Ovary (tissue), 9 donors: Measurements from ENCODE around the gene IL17B. TPM values are rescaled to one million over a fixed set of nuclear protein-coding genes. Genes with fewer than 3 reads are reported as not detected.

Experiments used
- DNase-seq, 5 donors: peaks; one replicate each; pipeline ENCODE4 v3.0.0-alpha.2; 2019 to 2020
- H3K27ac ChIP-seq, 2 donors: fragments of 200-600 bp; one replicate each; pipeline versions ENCODE4 v1.5.1 to v1.8.0; 2019 to 2022
- H3K27me3 ChIP-seq: fragments of 200-600 bp; one replicate; pipeline ENCODE4 v1.8.0; 2022
- H3K36me3 ChIP-seq: fragments of 200-600 bp; sonication (generic); one replicate; pipeline ENCODE4 v1.5.1; 2019
- H3K4me1 ChIP-seq: one replicate; pipeline ENCODE4 v1.8.1; 2013; ENCODE audit warnings: mild to moderate bottlenecking, moderate library complexity; ENCODE audit not compliant: insufficient read depth
- H3K4me3 ChIP-seq: fragments of 200-600 bp; sonication (generic); one replicate; pipeline ENCODE4 v1.5.1; 2017
- H3K9me3 ChIP-seq, 2 donors: fragments of 200-600 bp in 1 of 2; sonication (generic) in 1 of 2; one replicate each; pipeline versions ENCODE4 v1.5.1 to v1.8.1; 2013 to 2019; ENCODE audit warnings: mild to moderate bottlenecking in 1 of 2, moderate library complexity in 1 of 2
- CTCF ChIP-seq, 3 donors: fragments of 450-650 bp in 2 of 3; fragments of 200-600 bp in 1 of 3; IDR thresholded peaks; one replicate each; pipeline versions ENCODE4 v1.5.1 to v1.8.0; 2016 to 2022; ENCODE audit warnings: antibody characterized with exemption in 3 of 3, mild to moderate bottlenecking in 1 of 3
- EP300 ChIP-seq: sonication (generic); formaldehyde crosslinking; IDR thresholded peaks from one replicate; pipeline ENCODE4 v1.6.1; 2017; ENCODE audit warnings: antibody characterized with exemption
- POLR2A ChIP-seq: fragments of 450-650 bp; IDR thresholded peaks from one replicate; pipeline ENCODE4 v1.6.1; 2017; ENCODE audit warnings: antibody characterized with exemption, mild to moderate bottlenecking, moderate library complexity
- WGBS, 3 donors: extraction: QIAGEN DNeasy Blood & Tissue Kit in 1 of 3; methylation state at CpG; one replicate each; pipeline versions ENCODE4 v1.1.5 to v1.1.7; 2013 to 2017; 5-methylcytosine and 5-hydroxymethylcytosine counted together
- intact Hi-C, 4 donors: fragments of 100-400 bp; cut with DNase I; formaldehyde crosslinking; loops; one replicate each; pipeline versions ENCODE4 v1.11.0 to v1.15.1; 2022 to 2023
- polyA plus RNA-seq, 2 donors: library from polyadenylated mRNA; stranded (reverse); fragments of 200-250 nt in 1 of 2; fragments of 350-450 nt in 1 of 2; fragmentation: Illumina TruSeq in 1 of 2; extraction: RNeasy Lipid Tissue Mini Kit (QIAGEN cat#74804) in 1 of 2; gene quantifications; one replicate each; pipeline ENCODE4 v1.2.3, GENCODE V29; 2013 to 2014
- total RNA-seq, 7 donors: library from RNA; depleted of rRNA in 2 of 7; stranded (reverse); fragments of >200 nt in 2 of 7; fragmentation: NEBNext Ultra II Directional in 3 of 7; extraction: Animal tissue kit (Norgen Biotek cat#: 25700) in 3 of 7; gene quantifications; one replicate each; pipeline versions ENCODE4 v1.1.0 to v1.2.4, GENCODE V29; 2016 to 2023
- donor health status: DM: no; HTN: no; CAD: no; lungs with moderate emphysema.
- donor health status: DM: no; HTN: no; CAD: no.
- donor health status: Bipolar disorder and iron deficiency.
- donor health status: DM: yes; HTN: yes; CAD: no.
- donor health status: DM: no; HTN: no; CAD: no.
- donor health status: DM: yes; HTN: yes; CAD: no.

Gene IL17B
- total and polyA plus RNA-seq, 9 donors: 0.47 to 1.7 (median 0.54) TPM; not detected in 6

DNA sequence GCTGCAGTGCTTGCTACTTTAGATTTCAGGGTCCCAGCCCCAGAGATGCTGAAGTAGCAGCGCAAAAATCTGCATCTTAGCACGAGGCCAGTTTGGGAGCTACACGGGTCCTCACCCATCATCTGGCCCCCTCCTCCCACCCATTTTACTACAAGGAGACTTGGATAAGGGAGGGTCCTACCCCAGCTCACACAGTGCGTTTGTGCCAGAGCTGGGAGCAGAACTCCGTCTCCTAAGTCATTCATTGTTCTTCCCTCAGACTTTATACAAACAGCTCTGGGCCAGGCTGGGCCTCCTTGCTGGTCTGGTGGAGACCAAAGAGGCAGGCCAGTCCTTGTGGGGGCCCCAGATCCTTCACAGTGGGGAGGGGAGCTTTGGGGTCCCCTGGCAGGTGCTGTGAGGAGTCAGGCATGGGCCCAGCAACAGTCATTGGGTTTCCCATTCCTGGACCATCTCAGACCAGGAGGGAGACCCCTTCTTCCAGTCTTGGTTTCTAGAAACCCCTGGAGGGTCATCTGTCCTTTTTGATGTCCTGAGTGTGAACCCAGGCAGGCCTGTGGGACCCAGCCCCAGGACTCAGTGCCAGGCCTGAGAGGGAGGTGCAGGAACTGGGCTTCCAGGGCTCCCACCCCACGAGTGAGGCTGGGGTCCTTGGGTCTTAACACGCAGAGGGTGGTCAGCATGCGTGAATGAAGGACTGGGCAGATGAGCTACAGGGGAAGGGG, 2.3 kb upstream of the IL17B start:
- Histone ChIP-seq H3K4me3 (no peak overlapping the region), H3K4me1 (peaks cover 46% of the 10 kb centered on the region), H3K36me3 (no peaks in the 10 kb centered on the region), H3K27ac (peak overlapping the region in 1 of 2 donors; percentile 13), H3K27me3 (no peaks in the 10 kb centered on the region), H3K9me3 (no peaks in the 10 kb centered on the region)
- intact Hi-C loops: loop anchor here in 2 of 4 donors (5.0 kb wide), 3 partner anchors 41 to 171 kb away; partner anchors contain the start of gene CSNK1A1 (in 1 of the 2)
- WGBS, 3 donors: 32 to 49% (median 43%) methylated on average over 8 of the region's 8 CpGs
- TF ChIP-seq CTCF (IDR thresholded peaks at IDR 0.05): no peak
- no peak for TF ChIP-seq EP300
- no peak for TF ChIP-seq POLR2A
- no peak for DNase-seq

- intact Hi-C loops: loop anchor here in 2 of 4 donors (5.0 kb wide), 3 partner anchors 42 to 172 kb away; partner anchors contain the start of gene CSNK1A1 (in 1 of the 2)
- H3K36me3 ChIP-seq: no peaks in the 10 kb centered on the region
- TF ChIP-seq EP300: peak; percentile 54
- no peak for TF ChIP-seq CTCF (IDR thresholded peaks at IDR 0.05)
- no peak for TF ChIP-seq POLR2A
- no peak overlapping the region for H3K4me3 ChIP-seq
- peak overlapping the region; percentile 18 to 34 for H3K27ac ChIP-seq
- no peaks in the 10 kb centered on the region for H3K27me3 ChIP-seq
- H3K9me3 ChIP-seq: no peaks in the 10 kb centered on the region
- whole genome bisulfite sequencing, 3 donors: 31 to 53% (median 35%) methylated on average over 16 of the region's 16 CpGs
- DNase-seq: peak; percentile 27 to 68 (median 57)
- H3K4me1 ChIP-seq: peaks cover 38% of the 10 kb centered on the region
Observed at GRCh38 chr5:149380466-149381121, 1.5 kb upstream of the IL17B start.

- Histone ChIP-seq H3K9me3 (no peaks in the 10 kb centered on the region), H3K4me3 (no peak overlapping the region), H3K27me3 (no peaks in the 10 kb centered on the region), H3K4me1 (peaks cover 34% of the 10 kb centered on the region), H3K36me3 (no peaks in the 10 kb centered on the region), H3K27ac (peak overlapping the region; percentile 34 to 55)
- intact Hi-C loops: loop anchor here in 2 of 4 donors (5.0 kb wide), 3 partner anchors 42 to 172 kb away; partner anchors contain the start of gene CSNK1A1 (in 1 of the 2)
- TF ChIP-seq EP300 (no peak), POLR2A (no peak), CTCF (IDR thresholded peaks at IDR 0.05) (no peak)
- 60 to 74% (median 65%) methylated on average over 5 of the region's 5 CpGs for WGBS, 3 donors
- no peak for DNase-seq
Observed at GRCh38 chr5:149379818-149380374, 804 bp upstream of the IL17B start.

DNA sequence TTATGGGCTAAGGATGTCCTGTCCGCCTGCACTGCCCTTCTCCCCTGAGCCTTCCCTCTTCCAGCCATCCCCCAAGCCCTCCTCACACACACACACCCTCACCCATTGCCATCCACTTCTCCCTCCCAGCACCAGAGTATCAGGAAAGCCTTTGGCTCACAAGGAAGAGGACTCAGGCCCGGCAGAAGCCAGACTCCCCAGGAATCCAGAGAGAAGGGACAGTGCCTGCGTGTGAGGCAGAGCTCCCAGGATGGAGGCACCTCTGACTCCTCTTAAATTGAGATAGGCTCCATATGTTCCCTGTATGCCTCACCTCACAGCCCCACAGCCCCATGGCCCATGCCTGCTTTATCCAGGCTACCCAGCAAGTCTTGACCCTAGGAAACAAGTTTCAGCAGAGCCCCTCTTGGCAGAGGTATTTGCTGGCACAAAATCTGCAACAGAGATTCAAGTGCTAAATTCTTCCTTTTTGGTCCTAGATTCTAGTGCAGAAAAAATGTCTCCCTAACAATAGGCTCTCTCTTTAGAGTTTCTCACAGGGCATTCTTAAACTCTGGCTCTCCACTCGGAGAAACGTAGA, 761 bp downstream of the IL17B start:
- no peak for TF ChIP-seq EP300
- no peak for TF ChIP-seq CTCF (IDR thresholded peaks at IDR 0.05)
- TF ChIP-seq POLR2A: no peak
- intact Hi-C loops: no loop called here
- peaks cover 30% of the 10 kb centered on the region for H3K4me1 ChIP-seq
- no peak for DNase-seq
- no peaks in the 10 kb centered on the region for H3K36me3 ChIP-seq
- peak overlapping the region; percentile 19 to 55 for H3K27ac ChIP-seq
- no peak overlapping the region for H3K4me3 ChIP-seq
- no peaks in the 10 kb centered on the region for H3K27me3 ChIP-seq
- no peaks in the 10 kb centered on the region for H3K9me3 ChIP-seq
- WGBS, 3 donors: 27 to 31% (median 28%) methylated on average over 5 of the region's 5 CpGs
